ENCODE results near the gene HAT1.

The HAT1 gene

DNA sequence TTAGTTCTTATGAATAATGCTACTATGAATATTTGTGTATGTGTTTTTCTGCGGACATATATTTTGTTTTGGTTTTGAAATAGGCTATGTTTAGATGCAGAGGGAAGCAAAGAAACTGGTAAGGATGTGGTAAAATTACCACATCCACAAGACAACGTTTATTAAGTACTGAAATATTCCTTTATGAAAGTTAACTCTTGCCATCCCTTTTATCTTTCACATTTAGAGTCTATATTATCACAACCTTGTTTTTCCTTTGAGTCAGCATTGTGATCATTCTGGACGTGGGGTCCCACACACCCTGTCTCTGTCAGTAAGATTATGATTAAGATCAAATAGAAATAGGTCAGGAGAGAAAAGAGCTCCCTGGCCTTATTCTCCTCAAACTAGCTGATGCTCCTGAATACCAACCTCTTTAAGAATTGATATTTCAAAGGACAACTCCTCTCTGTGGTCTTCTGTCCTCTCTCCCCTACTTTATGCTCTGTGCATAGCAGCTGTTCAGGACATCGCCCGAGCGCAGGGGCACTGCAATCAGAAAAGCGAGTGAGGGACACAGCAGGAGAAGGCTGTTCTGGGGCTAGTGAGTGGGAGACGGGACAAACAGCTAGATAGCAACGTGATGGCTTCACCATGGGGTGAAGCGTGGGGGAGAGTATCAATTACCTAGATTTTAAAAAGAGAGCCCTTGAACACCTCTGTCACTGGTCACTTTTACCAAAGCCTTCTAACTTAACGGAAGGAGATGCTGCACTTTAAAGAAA lies 89.7 kb downstream of the HAT1 start:
- no peak for TF ChIP-seq CTCF (IDR thresholded peaks at IDR 0.05; ENCODE audit: control insufficient read depth, insufficient read depth, low read depth, low read length, missing control alignments)
- H3K4me3 ChIP-seq (ENCODE audit: control insufficient read depth, low read depth, low read length) = no peak overlapping the region
- DNase-seq (ENCODE audit: low read depth) = no peak

DNA sequence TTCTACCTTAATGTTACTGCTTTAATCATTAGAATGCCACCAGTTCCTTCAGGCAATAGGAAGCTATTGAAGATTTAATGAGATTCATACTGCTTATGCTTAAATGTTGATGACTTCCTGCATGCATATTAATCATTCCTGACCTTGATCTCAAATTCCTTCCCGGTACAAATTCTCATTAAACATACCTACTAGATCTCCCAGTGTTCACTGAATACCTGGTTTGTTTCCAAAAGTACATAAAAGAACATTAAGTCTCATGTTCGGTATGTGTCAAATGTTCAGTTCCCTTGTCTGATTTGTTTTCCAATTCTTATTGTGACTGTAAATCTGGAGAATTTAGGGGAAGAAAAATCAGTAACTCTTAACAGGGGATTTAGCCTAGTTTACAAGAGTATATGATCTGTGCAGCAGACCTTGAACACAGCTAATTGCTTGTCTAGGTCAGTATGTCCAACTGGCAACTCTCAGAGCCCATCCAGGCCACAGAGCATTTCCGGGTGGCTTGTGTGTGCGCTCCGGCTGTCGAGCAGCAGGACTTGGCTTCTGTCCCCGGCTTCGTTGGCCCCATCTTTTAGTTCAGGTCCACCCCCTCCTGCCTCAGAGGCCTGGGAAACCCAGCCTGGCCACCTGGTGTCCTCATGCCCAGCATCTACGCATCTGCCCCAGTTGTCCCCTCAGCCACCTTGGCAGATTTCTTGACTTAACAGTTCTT lies 90.6 kb downstream of the HAT1 start:
- no peak overlapping the region for H3K4me3 ChIP-seq (ENCODE audit: control insufficient read depth, low read depth, low read length)
- no peak for DNase-seq (ENCODE audit: low read depth)
- no peak for TF ChIP-seq CTCF (IDR thresholded peaks at IDR 0.05; ENCODE audit: control insufficient read depth, insufficient read depth, low read depth, low read length, missing control alignments)

GRCh38 chr2:172013396-172013795 lies 91.1 kb downstream of the HAT1 start:
- no peak overlapping the region for H3K4me3 ChIP-seq (ENCODE audit: control insufficient read depth, low read depth, low read length)

DNA sequence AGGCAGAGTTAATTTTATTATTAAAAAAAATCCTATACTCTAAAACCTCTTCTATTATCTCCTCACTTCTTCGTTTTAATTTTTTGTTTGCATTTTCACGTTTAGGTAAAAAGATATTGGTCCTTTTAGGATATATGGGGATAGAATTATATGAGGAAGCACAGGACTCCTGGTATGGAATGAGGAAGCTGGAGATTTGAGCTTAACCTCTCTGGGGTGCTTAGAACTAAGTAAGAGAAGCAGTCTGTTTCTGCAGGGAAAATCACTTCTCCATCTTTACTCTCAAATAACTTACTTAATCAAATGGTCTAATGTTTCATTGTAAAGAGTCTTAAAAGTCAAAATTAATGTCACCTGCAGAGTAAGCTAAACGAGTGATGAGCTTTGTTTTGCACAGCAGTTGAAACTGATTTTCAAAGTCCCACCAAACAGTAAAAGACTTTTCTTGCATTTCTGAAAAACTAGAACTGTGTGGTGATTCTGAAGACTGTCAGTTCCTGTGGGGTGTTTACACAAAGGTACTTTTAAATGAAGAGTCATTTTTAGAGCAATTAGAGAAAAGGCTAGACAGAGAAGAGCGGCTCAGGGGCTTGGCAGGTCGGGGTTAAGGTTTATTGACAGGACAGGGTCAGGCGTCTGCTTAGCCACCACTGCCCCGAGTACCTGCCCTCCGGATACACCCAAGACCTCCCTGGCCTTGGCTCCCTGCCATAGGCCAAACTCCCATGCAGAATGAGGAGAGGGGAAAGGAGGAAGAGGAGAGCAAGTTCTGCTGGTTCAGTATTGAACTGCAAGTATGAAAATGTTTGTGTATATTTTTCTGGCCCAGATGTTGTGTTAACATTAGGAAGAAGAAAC lies 99.0 kb downstream of the HAT1 start:
- DNase-seq (ENCODE audit: low read depth) = no peak
- H3K4me3 ChIP-seq (ENCODE audit: control insufficient read depth, low read depth, low read length) = no peak overlapping the region
- TF ChIP-seq CTCF (IDR thresholded peaks at IDR 0.05; ENCODE audit: control insufficient read depth, insufficient read depth, low read depth, low read length, missing control alignments) = no peak

More at GRCh38 chr2:172013396-172013795, 91.1 kb downstream of the HAT1 start:
- DNase-seq (ENCODE audit: low read depth) = no peak
- TF ChIP-seq CTCF (IDR thresholded peaks at IDR 0.05; ENCODE audit: control insufficient read depth, insufficient read depth, low read depth, low read length, missing control alignments) = no peak

- DNase-seq (ENCODE audit: low read depth) = no peak
- no peak for TF ChIP-seq CTCF (IDR thresholded peaks at IDR 0.05; ENCODE audit: control insufficient read depth, insufficient read depth, low read depth, low read length, missing control alignments)
- H3K4me3 ChIP-seq (ENCODE audit: control insufficient read depth, low read depth, low read length) = no peak overlapping the region
These were observed 99.7 kb downstream of the HAT1 start for GRCh38 chr2:172021955-172022354.

GRCh38 chr2:172031536-172031935 lies 109.3 kb downstream of the HAT1 start:
- DNase-seq (ENCODE audit: low read depth) = no peak
- no peak for TF ChIP-seq CTCF (IDR thresholded peaks at IDR 0.05; ENCODE audit: control insufficient read depth, insufficient read depth, low read depth, low read length, missing control alignments)
- H3K4me3 ChIP-seq (ENCODE audit: control insufficient read depth, low read depth, low read length) = no peak overlapping the region
